Dendritic cell treated with granulocyte-macrophage colony-stimulating factor and Interleukin-4, amounts not matched to agents 40 ng/mL and 50 ng/mL, for 4 days (primary cell): ENCODE measurements around the gene CHST9.

Source experiments
- H3K27ac Mint-ChIP-seq: one replicate; pipeline ENCODE4 v1.8.0; 2022; ENCODE audit warnings: mild to moderate bottlenecking, mixed read lengths
- H3K27me3 Mint-ChIP-seq: one replicate; pipeline ENCODE4 v1.8.0; 2022; ENCODE audit warnings: mild to moderate bottlenecking, mixed read lengths
- H3K36me3 Mint-ChIP-seq: one replicate; pipeline ENCODE4 v1.8.0; 2022; ENCODE audit warnings: low read depth, mixed read lengths
- H3K4me1 Mint-ChIP-seq: one replicate; pipeline ENCODE4 v1.8.0; 2022; ENCODE audit warnings: low read depth, mixed read lengths
- H3K4me3 Mint-ChIP-seq: one replicate; pipeline ENCODE4 v1.8.0; 2022; ENCODE audit warnings: mild to moderate bottlenecking, moderate library complexity, mixed read lengths
- H3K9me3 Mint-ChIP-seq: one replicate; pipeline ENCODE4 v1.8.0; 2022; ENCODE audit warnings: mixed read lengths
- intact Hi-C: fragments of 100-400 bp; cut with micrococcal nuclease; formaldehyde crosslinking; loops from one replicate; pipeline ENCODE4 v1.15.0; 2022

The CHST9 gene

DNA sequence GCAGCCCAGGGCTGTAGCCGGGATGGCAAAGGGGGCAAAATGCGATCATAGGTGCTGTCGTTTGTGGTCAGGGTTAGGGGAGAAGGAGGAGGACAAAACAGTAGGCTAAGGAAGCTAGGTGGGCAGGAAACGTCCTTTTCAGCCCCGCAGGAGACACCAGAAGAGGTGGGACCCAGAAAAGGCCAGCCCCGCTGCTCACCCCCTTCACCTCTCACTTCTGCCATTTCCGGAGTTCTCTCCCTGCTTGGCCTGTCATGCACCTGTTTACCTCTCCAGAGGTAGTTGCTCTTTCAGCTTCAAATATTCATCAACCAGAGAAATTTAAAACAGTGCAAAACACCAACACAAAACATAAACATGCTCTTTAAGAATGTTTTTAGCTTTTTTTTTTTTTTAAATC lies 320.4 kb downstream of the CHST9 start:
- Mint-ChIP-seq H3K27ac (no peak overlapping the region), H3K4me3 (no peak overlapping the region), H3K36me3 (no peaks in the 10 kb centered on the region), H3K4me1 (peaks cover 6% of the 10 kb centered on the region), H3K27me3 (peaks cover 51% of the 10 kb centered on the region), H3K9me3 (no peaks in the 10 kb centered on the region)
- intact Hi-C loops = no loop called here

DNA sequence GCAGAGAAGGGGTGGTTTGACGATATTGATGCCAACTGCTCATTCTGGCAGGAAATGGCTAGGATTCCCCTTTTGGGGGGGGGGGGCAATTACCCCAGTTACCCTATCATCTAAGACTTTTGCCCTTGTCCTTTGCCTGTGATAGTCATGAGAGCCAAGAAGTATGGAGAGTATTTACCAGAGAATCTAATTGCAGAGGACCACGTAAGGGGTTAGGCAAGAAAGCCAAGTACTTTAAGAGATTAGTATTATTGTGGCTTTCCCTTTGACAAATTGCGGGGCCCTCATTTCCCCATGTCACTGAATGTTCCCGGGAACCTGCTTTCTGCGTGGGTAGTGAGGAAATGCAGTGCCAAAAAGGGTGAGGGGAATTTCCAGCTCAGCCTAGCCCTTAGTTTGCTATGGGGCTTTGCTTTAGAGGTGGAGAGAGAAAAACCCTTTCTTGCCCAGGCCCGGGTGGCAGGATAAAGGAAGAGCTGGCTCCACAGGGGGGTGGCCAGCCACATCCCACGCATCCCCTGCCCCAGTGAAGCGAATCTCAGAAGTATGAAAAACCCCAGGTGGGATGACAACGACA lies 321.1 kb downstream of the CHST9 start:
- intact Hi-C loops = no loop called here
- Mint-ChIP-seq H3K4me1 (peaks cover 5% of the 10 kb centered on the region), H3K36me3 (no peaks in the 10 kb centered on the region), H3K27me3 (peaks cover 54% of the 10 kb centered on the region), H3K27ac (no peak overlapping the region), H3K4me3 (no peak overlapping the region), H3K9me3 (no peaks in the 10 kb centered on the region)

DNA sequence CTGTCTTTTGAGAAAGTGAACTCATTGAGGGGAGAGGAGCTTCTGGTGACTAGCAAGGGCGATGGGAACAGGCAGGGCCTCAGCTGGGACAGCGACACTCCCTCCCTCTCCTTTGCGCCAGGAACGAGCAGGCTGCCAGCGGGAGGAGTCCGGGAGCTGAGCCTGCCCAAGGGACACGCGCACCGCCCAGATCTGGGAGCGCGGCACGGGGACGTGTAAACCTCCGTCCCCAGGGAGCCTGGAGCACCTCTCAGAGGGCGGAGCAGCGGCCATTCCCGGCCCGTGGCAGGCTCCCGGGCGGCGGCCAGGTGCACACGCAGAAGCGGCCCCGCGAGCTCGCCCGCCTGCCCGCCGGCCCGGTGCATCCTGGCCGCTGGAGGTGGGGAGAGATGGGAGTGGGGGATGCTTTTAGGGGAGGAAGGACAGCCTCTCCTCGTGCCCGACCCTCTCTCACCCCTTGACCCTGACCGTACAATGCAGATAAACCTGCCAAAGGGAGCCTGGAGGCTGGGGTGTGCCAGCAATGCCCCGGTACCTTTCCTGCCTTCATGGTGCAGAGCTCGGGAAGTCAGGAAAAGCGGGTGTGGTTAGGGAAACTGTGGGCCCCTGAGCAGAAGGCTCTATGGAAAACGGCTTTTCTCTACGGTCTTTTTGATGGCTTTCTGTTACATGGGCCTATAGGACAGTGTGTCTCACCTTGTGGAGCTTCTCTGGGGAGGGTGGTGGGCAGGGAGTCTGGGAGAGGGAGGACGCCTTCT lies 321.8 kb downstream of the CHST9 start:
- Mint-ChIP-seq H3K36me3 (no peaks in the 10 kb centered on the region), H3K4me1 (peaks cover 5% of the 10 kb centered on the region), H3K9me3 (no peaks in the 10 kb centered on the region), H3K27ac (no peak overlapping the region), H3K4me3 (no peak overlapping the region), H3K27me3 (peaks cover 54% of the 10 kb centered on the region)
- intact Hi-C loops = no loop called here

DNA sequence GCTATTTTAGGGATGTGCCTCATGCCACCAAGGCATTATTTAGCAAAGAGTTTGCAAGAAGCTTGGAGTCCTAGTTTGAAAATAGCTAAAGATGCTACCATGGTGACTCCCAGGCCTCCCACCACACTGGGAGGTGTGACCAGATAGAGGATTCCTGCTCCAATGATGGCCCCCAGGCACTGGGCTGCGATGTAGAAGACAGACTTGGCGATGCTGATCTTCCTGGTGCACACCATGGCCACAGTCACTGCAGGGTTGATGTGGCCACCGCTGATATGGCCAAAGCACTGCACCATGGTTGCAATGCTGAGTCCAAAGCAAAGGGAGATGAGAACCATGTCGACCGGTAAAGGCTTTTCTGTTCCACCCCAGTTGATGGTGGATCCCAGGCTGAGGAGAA lies 323.0 kb downstream of the CHST9 start:
- intact Hi-C loops = no loop called here

More for the DNA sequence above, 323.0 kb downstream of the CHST9 start:
- Mint-ChIP-seq H3K4me3 (no peak overlapping the region), H3K27me3 (peaks cover 49% of the 10 kb centered on the region), H3K9me3 (no peaks in the 10 kb centered on the region), H3K27ac (no peak overlapping the region), H3K36me3 (no peaks in the 10 kb centered on the region), H3K4me1 (peaks cover 5% of the 10 kb centered on the region)
